ENCODE measurements around the gene CYTH1.

CYTH1 gene

GRCh38 chr17:78817123-78817522 is 35.0 kb upstream of the CYTH1 start:
- Histone ChIP-seq H3K9me3 (no peaks in the 10 kb centered on the region), H3K4me3 (ENCODE audit: low read depth in 1 of 2, low read length in 1 of 2) (no peak overlapping the region), H3K4me1 (ENCODE audit: control insufficient read depth in 1 of 2, insufficient read depth in 1 of 2, low read depth in 1 of 2, low read length in 1 of 2) (peaks cover 6% of the 10 kb centered on the region in 2 experiments), H3K27me3 (no peaks in the 10 kb centered on the region), H3K36me3 (peaks cover 26% of the 10 kb centered on the region), H3K27ac (no peak overlapping the region)
- no peak for TF ChIP-seq CTCF (IDR thresholded peaks at IDR 0.05)

- H3K4me1 ChIP-seq (ENCODE audit: control insufficient read depth in 1 of 2, insufficient read depth in 1 of 2, low read depth in 1 of 2, low read length in 1 of 2): peaks cover 14 to 15% of the 10 kb centered on the region in 2 experiments
- no peaks in the 10 kb centered on the region for H3K27me3 ChIP-seq
- H3K9me3 ChIP-seq: no peaks in the 10 kb centered on the region
- no peak overlapping the region for H3K27ac ChIP-seq
- H3K4me3 ChIP-seq (ENCODE audit: low read depth in 1 of 2, low read length in 1 of 2): no peak overlapping the region
- H3K36me3 ChIP-seq: peaks cover 26% of the 10 kb centered on the region
- no peak for TF ChIP-seq CTCF (IDR thresholded peaks at IDR 0.05)
Measured at GRCh38 chr17:78815696-78816095, 33.6 kb upstream of the CYTH1 start.

- no peak overlapping the region for H3K27ac ChIP-seq
- no peaks in the 10 kb centered on the region for H3K27me3 ChIP-seq
- H3K36me3 ChIP-seq: peaks cover 23% of the 10 kb centered on the region
- no peak for TF ChIP-seq CTCF (IDR thresholded peaks at IDR 0.05)
- no peaks in the 10 kb centered on the region for H3K9me3 ChIP-seq
- H3K4me3 ChIP-seq (ENCODE audit: low read depth in 1 of 2, low read length in 1 of 2): no peak overlapping the region
- peaks cover 9 to 11% of the 10 kb centered on the region in 2 experiments for H3K4me1 ChIP-seq (ENCODE audit: control insufficient read depth in 1 of 2, insufficient read depth in 1 of 2, low read depth in 1 of 2, low read length in 1 of 2)
Measured at GRCh38 chr17:78812855-78813254, 30.8 kb upstream of the CYTH1 start.

- Histone ChIP-seq H3K27me3 (no peaks in the 10 kb centered on the region), H3K36me3 (peaks cover 16% of the 10 kb centered on the region), H3K9me3 (no peaks in the 10 kb centered on the region), H3K27ac (no peak overlapping the region), H3K4me3 (ENCODE audit: low read depth in 1 of 2, low read length in 1 of 2) (no peak overlapping the region), H3K4me1 (ENCODE audit: control insufficient read depth in 1 of 2, insufficient read depth in 1 of 2, low read depth in 1 of 2, low read length in 1 of 2) (peaks cover 18 to 20% of the 10 kb centered on the region in 2 experiments)
- TF ChIP-seq CTCF (IDR thresholded peaks at IDR 0.05): no peak
Measured at GRCh38 chr17:78808163-78808562, 26.1 kb upstream of the CYTH1 start.

- Histone ChIP-seq H3K36me3 (peaks cover 12% of the 10 kb centered on the region), H3K9me3 (no peaks in the 10 kb centered on the region), H3K27ac (no peak overlapping the region), H3K27me3 (no peaks in the 10 kb centered on the region), H3K4me1 (ENCODE audit: control insufficient read depth in 1 of 2, insufficient read depth in 1 of 2, low read depth in 1 of 2, low read length in 1 of 2) (peaks cover 17 to 25% of the 10 kb centered on the region in 2 experiments), H3K4me3 (ENCODE audit: low read depth in 1 of 2, low read length in 1 of 2) (no peak overlapping the region)
- no peak for TF ChIP-seq CTCF (IDR thresholded peaks at IDR 0.05)
Measured at GRCh38 chr17:78806451-78806850, 24.4 kb upstream of the CYTH1 start.

- Histone ChIP-seq H3K9me3 (no peaks in the 10 kb centered on the region), H3K4me3 (ENCODE audit: low read depth in 1 of 2, low read length in 1 of 2) (no peak overlapping the region), H3K4me1 (ENCODE audit: control insufficient read depth in 1 of 2, insufficient read depth in 1 of 2, low read depth in 1 of 2, low read length in 1 of 2) (peaks cover 10 to 17% of the 10 kb centered on the region in 2 experiments), H3K27me3 (no peaks in the 10 kb centered on the region), H3K36me3 (peaks cover 12% of the 10 kb centered on the region), H3K27ac (no peak overlapping the region)
- TF ChIP-seq CTCF (IDR thresholded peaks at IDR 0.05): no peak
Measured at GRCh38 chr17:78805301-78805700, 23.2 kb upstream of the CYTH1 start.
